H1 (cell line): ENCODE measurements around the gene CPPED1. TPM values are rescaled to one million over a fixed set of nuclear protein-coding genes. Genes with fewer than 3 reads are reported as not detected.

Experiments used
- CTCF ChIA-PET: fragments of 300-600 bp; sonication (Branson Sonifier 250); formaldehyde crosslinking; loops from one replicate; lab custom pipeline; 2021; ENCODE audit not compliant: partially characterized antibody; lab: Charles Lee
- POLR2A ChIA-PET: fragments of 300-600 bp; sonication (Branson Sonifier 250); formaldehyde crosslinking; loops from one replicate; lab custom pipeline; 2021; ENCODE audit warnings: inconsistent platforms; ENCODE audit not compliant: partially characterized antibody; lab: Charles Lee
- DNase-seq, 2 experiments: peaks; one replicate each; pipeline versions ENCODE4 v3.0.0 to v3.0.0-alpha.2; 2010 to 2022; ENCODE audit warnings: low spot score in 2 of 2, low read depth in 1 of 2, mixed read lengths in 1 of 2
- FAIRE-seq: peaks from 2 replicates; lab custom pipeline; 2011; peaks lifted over from hg19 to GRCh38; lab: Jason Lieb, UNC
- H2AFZ ChIP-seq: 2 replicates; pipeline ENCODE4 v1.8.1; 2012; ENCODE audit warnings: low read length, inconsistent platforms
- H2AK5ac ChIP-seq: 2 replicates; pipeline ENCODE4 v1.6.1; 2013; ENCODE audit warnings: low read depth, low read length
- H2BK120ac ChIP-seq: replicated peaks from 2 replicates; pipeline ENCODE3; 2013; ENCODE audit warnings: low read depth, low read length, inconsistent platforms
- H2BK12ac ChIP-seq: 2 replicates; pipeline ENCODE4 v1.6.1; 2013; ENCODE audit warnings: low read depth, low read length
- H2BK15ac ChIP-seq: 2 replicates; pipeline ENCODE4 v1.6.1; 2013; ENCODE audit warnings: low read length
- H2BK20ac ChIP-seq: 2 replicates; pipeline ENCODE4 v1.6.1; 2013; ENCODE audit warnings: low read length
- H2BK5ac ChIP-seq: 2 replicates; pipeline ENCODE4 v1.6.1; 2013; ENCODE audit warnings: low read depth, low read length
- H3K14ac ChIP-seq: 2 replicates; pipeline ENCODE4 v1.6.1; 2013; ENCODE audit warnings: inconsistent platforms; ENCODE audit not compliant: insufficient read length
- H3K18ac ChIP-seq: 2 replicates; pipeline ENCODE4 v1.6.1; 2013; ENCODE audit warnings: low read length; ENCODE audit errors: extremely low read depth
- H3K23ac ChIP-seq: 2 replicates; pipeline ENCODE4 v1.6.1; 2013; ENCODE audit warnings: inconsistent platforms; ENCODE audit not compliant: insufficient read length
- H3K23me2 ChIP-seq: 2 replicates; pipeline ENCODE4 v1.6.1; 2013; ENCODE audit warnings: low read depth, low read length
- H3K27ac ChIP-seq: 2 replicates; pipeline ENCODE4 v1.6.1; 2011; ENCODE audit warnings: low read depth, low read length, inconsistent platforms
- H3K27me3 ChIP-seq, 4 experiments: replicated peaks in 1 of 4; 1 replicate in 1 of 4; 2 replicates in 3 of 4; pipeline versions ENCODE4 v1.6.1 to v1.8.1; 2011 to 2013; ENCODE audit warnings: low read length in 3 of 4, mild to moderate bottlenecking in 3 of 4, inconsistent platforms in 2 of 4, mixed read lengths in 2 of 4, moderate library complexity in 1 of 4; ENCODE audit not compliant: control insufficient read depth in 3 of 4, insufficient read depth in 3 of 4; ENCODE audit errors: extremely low read depth in 1 of 4
- H3K36me3 ChIP-seq, 4 experiments: 2 replicates each; pipeline versions ENCODE4 v1.6.1 to v1.8.1; 2011 to 2013; ENCODE audit warnings: mild to moderate bottlenecking in 4 of 4, low read length in 3 of 4, moderate library complexity in 2 of 4, control low read depth in 1 of 4, inconsistent platforms in 1 of 4; ENCODE audit not compliant: insufficient read depth in 4 of 4, control insufficient read depth in 2 of 4
- H3K4ac ChIP-seq: replicated peaks from 2 replicates; pipeline ENCODE3; 2013; ENCODE audit warnings: low read length, low read depth, mixed read lengths, inconsistent platforms; ENCODE audit not compliant: insufficient read length
- H3K4me1 ChIP-seq, 4 experiments: replicated peaks in 1 of 4; 1 replicate in 1 of 4; 2 replicates in 3 of 4; pipeline versions ENCODE4 v1.6.1 to v1.8.1; 2011 to 2013; ENCODE audit warnings: low read length in 3 of 4, inconsistent platforms in 2 of 4, mixed read lengths in 1 of 4; ENCODE audit not compliant: insufficient read depth in 4 of 4, control insufficient read depth in 3 of 4
- H3K4me2 ChIP-seq, 2 experiments: 2 replicates each; pipeline versions ENCODE4 v1.6.1 to v1.8.1; 2011 to 2013; ENCODE audit warnings: low read depth in 2 of 2, low read length in 2 of 2, control low read depth in 1 of 2, inconsistent platforms in 1 of 2, mild to moderate bottlenecking in 1 of 2; ENCODE audit not compliant: insufficient read depth in 1 of 2
- H3K4me3 ChIP-seq, 4 experiments: fragments of 200-600, 300-600 bp in 1 of 4; sonication (generic), shearing (Covaris generic), sonication (Bioruptor Twin) in 1 of 4; 2 replicates each; pipeline versions ENCODE4 v1.5.1 to v1.8.1; 2011 to 2016; ENCODE audit warnings: low read length in 4 of 4, low read depth in 3 of 4, control low read depth in 2 of 4, inconsistent platforms in 2 of 4, mild to moderate bottlenecking in 2 of 4, mixed read lengths in 1 of 4, moderate library complexity in 1 of 4; ENCODE audit not compliant: insufficient read depth in 2 of 4; ENCODE audit errors: extremely low read depth in 1 of 4
- H3K56ac ChIP-seq: replicated peaks from 2 replicates; pipeline ENCODE3; 2013; ENCODE audit warnings: low read depth, mild to moderate bottlenecking, mixed read lengths, low read length, inconsistent platforms; ENCODE audit not compliant: insufficient read length
- H3K79me1 ChIP-seq: 2 replicates; pipeline ENCODE4 v1.6.1; 2013; ENCODE audit warnings: low read depth, low read length, control low read depth
- H3K79me2 ChIP-seq, 2 experiments: 2 replicates each; pipeline versions ENCODE4 v1.6.1 to v1.8.1; 2012 to 2013; ENCODE audit warnings: low read length in 2 of 2, mild to moderate bottlenecking in 2 of 2, inconsistent platforms in 1 of 2; ENCODE audit not compliant: insufficient read depth in 2 of 2, control insufficient read depth in 1 of 2
- H3K9ac ChIP-seq, 4 experiments: replicated peaks in 1 of 4; 1 replicate in 1 of 4; 2 replicates in 3 of 4; pipeline versions ENCODE4 v1.6.1 to v1.8.1; 2011 to 2013; ENCODE audit warnings: low read depth in 3 of 4, low read length in 3 of 4, control low read depth in 2 of 4, mild to moderate bottlenecking in 2 of 4, moderate library complexity in 2 of 4, inconsistent platforms in 1 of 4; ENCODE audit errors: extremely low read depth in 1 of 4
- H3K9me3 ChIP-seq, 2 experiments: 2 replicates each; pipeline versions ENCODE4 v1.6.1 to v1.8.1; 2012 to 2013; ENCODE audit warnings: mild to moderate bottlenecking in 2 of 2, moderate library complexity in 2 of 2, control low read depth in 1 of 2, inconsistent platforms in 1 of 2, low read depth in 1 of 2, low read length in 1 of 2, mixed read lengths in 1 of 2; ENCODE audit not compliant: insufficient read depth in 2 of 2
- H4K20me1 ChIP-seq, 2 experiments: replicated peaks in 1 of 2; 2 replicates each; pipeline versions ENCODE3 to v1.8.1; 2011 to 2013; ENCODE audit warnings: inconsistent platforms in 2 of 2, low read length in 2 of 2, mild to moderate bottlenecking in 1 of 2; ENCODE audit not compliant: insufficient read depth in 2 of 2, control insufficient read depth in 1 of 2
- H4K5ac ChIP-seq: 2 replicates; pipeline ENCODE4 v1.6.1; 2013; ENCODE audit warnings: low read length, low read depth, mixed read lengths, inconsistent platforms; ENCODE audit not compliant: insufficient read length
- H4K8ac ChIP-seq: 2 replicates; pipeline ENCODE4 v1.8.0; 2013; ENCODE audit warnings: mild to moderate bottlenecking, moderate library complexity, low read length, inconsistent platforms; ENCODE audit not compliant: insufficient read depth; ENCODE audit errors: extremely low read depth
- H4K91ac ChIP-seq: replicated peaks from 2 replicates; pipeline ENCODE3; 2013; ENCODE audit warnings: low read length, mixed read lengths, inconsistent platforms; ENCODE audit not compliant: insufficient read length
- BCL11A ChIP-seq, 2 experiments: IDR thresholded peaks; one replicate each; pipeline ENCODE4 v1.6.1; 2011; ENCODE audit warnings: low read depth in 2 of 2, low read length in 2 of 2, mild to moderate bottlenecking in 2 of 2
- GTF2F1 ChIP-seq: IDR thresholded peaks from 2 replicates; pipeline ENCODE4 v1.6.1; 2012; ENCODE audit warnings: low read depth, low read length, improper control_type of control experiment, borderline replicate concordance
- HDAC6 ChIP-seq: IDR thresholded peaks from one replicate; pipeline ENCODE4 v1.7.1; 2012; ENCODE audit warnings: low read depth, mild to moderate bottlenecking, inconsistent platforms, low read length, moderate library complexity
- JUN ChIP-seq: IDR thresholded peaks from 2 replicates; pipeline ENCODE4 v1.6.1; 2011; ENCODE audit warnings: low read depth, mild to moderate bottlenecking, improper control_type of control experiment, low read length
- KDM1A ChIP-seq: fragments of 200-600, 300-600 bp; sonication (generic); IDR thresholded peaks from 2 replicates; pipeline ENCODE4 v1.7.1; 2016; ENCODE audit warnings: mild to moderate bottlenecking, low read length, borderline replicate concordance
- MAFK ChIP-seq: IDR thresholded peaks from 2 replicates; pipeline ENCODE4 v1.6.1; 2012; ENCODE audit warnings: low read depth, mild to moderate bottlenecking, improper control_type of control experiment, low read length
- NRF1 ChIP-seq: IDR thresholded peaks from 2 replicates; pipeline ENCODE4 v1.6.1; 2011; ENCODE audit warnings: mild to moderate bottlenecking, low read depth, low read length, improper control_type of control experiment
- RNF2 ChIP-seq: fragments of 200-900, 300-1000 bp; sonication (generic); IDR thresholded peaks from 2 replicates; pipeline ENCODE4 v1.7.1; 2016; ENCODE audit warnings: borderline replicate concordance, low read depth, mild to moderate bottlenecking, antibody characterized with exemption, low read length; ENCODE audit not compliant: poor library complexity, severe bottlenecking; ENCODE audit errors: missing control alignments
- SIRT6 ChIP-seq: IDR thresholded peaks from one replicate; pipeline ENCODE4 v1.7.1; 2012; ENCODE audit warnings: low read length, inconsistent platforms
- SRF ChIP-seq: IDR thresholded peaks from 2 replicates; pipeline ENCODE4 v1.6.1; 2011; ENCODE audit warnings: mild to moderate bottlenecking, low read depth, low read length, moderate library complexity
- TAF7 ChIP-seq: optimal IDR thresholded peaks from 2 replicates; pipeline ENCODE3; 2011; ENCODE audit warnings: low read depth, mild to moderate bottlenecking, inconsistent platforms, low read length, moderate library complexity, borderline replicate concordance
- TBP ChIP-seq: IDR thresholded peaks from 2 replicates; pipeline ENCODE4 v1.6.1; 2011; ENCODE audit warnings: low read depth, low read length, improper control_type of control experiment
- ZNF274 ChIP-seq: IDR thresholded peaks from 2 replicates; pipeline ENCODE4 v1.7.0; 2012; ENCODE audit warnings: low read length, borderline replicate concordance; ENCODE audit errors: extremely low read depth
- WGBS, 2 experiments: shearing (Covaris generic) in 1 of 2; methylation state at CpG; one replicate each; pipeline versions ENCODE4 v1.1.6 to v1.1.7; 2013 to 2015; ENCODE audit warnings: low lambda C conversion rate in 2 of 2, mixed read lengths in 2 of 2, inconsistent platforms in 1 of 2, low coverage in 1 of 2, missing lambda C conversion rate in 1 of 2; ENCODE audit not compliant: insufficient replicate concordance in 2 of 2, insufficient coverage in 1 of 2, insufficient read length in 1 of 2; ENCODE audit errors: extremely low coverage in 1 of 2, missing lambda C conversion rate in 1 of 2; 5-methylcytosine and 5-hydroxymethylcytosine counted together
- polyA plus RNA-seq, 7 experiments: library from polyadenylated mRNA; depleted of rRNA in 3 of 7; stranded (reverse) in 5 of 7; unstranded in 2 of 7; fragments of >200 nt in 5 of 7; fragments of 200-250 nt in 2 of 7; gene quantifications; 1 replicate in 5 of 7; 2 replicates in 1 of 7; 4 replicates in 1 of 7; pipeline versions ENCODE4 v1.2.1 to v1.2.3, GENCODE V29; 2011 to 2013; ENCODE audit warnings: missing spikeins in 2 of 7, mixed read lengths in 2 of 7
- total RNA-seq: library from RNA; stranded (reverse); fragmentation: NEBNext Ultra II Directional; extraction: Animal tissue kit (Norgen Biotek cat#: 25700); gene quantifications from 2 replicates; pipeline ENCODE4 v1.2.1, GENCODE V29; 2021
- TF ChIP-seq, protein P1 (sequence below): IDR thresholded peaks from 2 replicates; pipeline ENCODE4 v1.6.1; 2012; ENCODE audit warnings: inconsistent platforms

CPPED1 gene
- total and polyA plus RNA-seq, 2 of the 8 experiments (the other 6 are each of a cell fraction or from before 2014, with no cell fraction given) = 3.5 to 11.2 TPM

DNA sequence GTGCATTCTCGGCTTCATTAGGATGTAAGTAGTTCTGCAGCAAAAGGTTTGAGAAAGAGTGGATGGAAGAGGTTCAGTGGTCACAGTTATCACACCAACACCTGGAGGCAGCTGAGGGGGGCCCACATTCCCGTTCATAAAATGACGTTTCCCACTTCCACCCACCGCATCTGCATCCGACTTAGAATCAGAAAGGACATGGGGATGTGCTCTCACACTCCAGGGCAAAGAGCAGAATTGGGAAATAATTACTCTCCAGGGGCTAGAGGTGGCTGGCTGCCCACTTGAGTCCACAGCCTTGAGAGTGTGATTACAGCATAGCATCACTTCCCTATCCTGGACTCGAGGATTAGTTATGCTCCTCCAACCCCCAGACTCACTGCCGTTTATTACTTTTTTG lies 122.0 kb downstream of the CPPED1 start:
- ChIA-PET CTCF (no interaction called here), POLR2A (no interaction called here)
- FAIRE-seq = no peak
- no peak overlapping the region for H2BK15ac ChIP-seq
- peaks cover 0 to 4% (median 3%) of the 10 kb centered on the region in 4 experiments; a peak in 4 of 7 replicates for H3K4me1 ChIP-seq
- no peak overlapping the region for H2AK5ac ChIP-seq
- H3K4ac ChIP-seq = no peak overlapping the region
- no peak overlapping the region for H3K9ac ChIP-seq
- no peaks in the 10 kb centered on the region for H3K79me2 ChIP-seq
- H4K20me1 ChIP-seq = no peaks in the 10 kb centered on the region
- WGBS, 2 experiments = 88% methylated on average over 7 of the region's 7 CpGs; no CpG with 5 or more reads in 1 of the 2 experiments
- no peaks in the 10 kb centered on the region for H3K23me2 ChIP-seq
- H3K27me3 ChIP-seq = no peaks in the 10 kb centered on the region
- no peaks in the 10 kb centered on the region for H3K36me3 ChIP-seq
- no peak overlapping the region for H2AFZ ChIP-seq
- no peaks in the 10 kb centered on the region for H3K9me3 ChIP-seq
- H3K56ac ChIP-seq = no peak overlapping the region
- H2BK5ac ChIP-seq = no peak overlapping the region
- H2BK120ac ChIP-seq = no peak overlapping the region
- no peak overlapping the region for H2BK12ac ChIP-seq
- H4K91ac ChIP-seq = no peak overlapping the region
- H3K23ac ChIP-seq = no peak overlapping the region
- no peak overlapping the region for H3K4me3 ChIP-seq
- H3K79me1 ChIP-seq = no peaks in the 10 kb centered on the region
- H3K27ac ChIP-seq = no peak overlapping the region
- H3K4me2 ChIP-seq = no peak overlapping the region
- no peak overlapping the region for H2BK20ac ChIP-seq
- DNase-seq = no peak
- H3K14ac ChIP-seq = no peak overlapping the region
- no peak overlapping the region for H4K5ac ChIP-seq
- no peak overlapping the region; the same call in 1 of the 2 replicates for H4K8ac ChIP-seq
- H3K18ac ChIP-seq = no peak overlapping the region
- TF ChIP-seq KDM1A (no peak), HDAC6 (no peak), TBP (no peak), SIRT6 (no peak), MAFK (no peak), RNF2 (no peak), GTF2F1 (no peak), NRF1 (no peak), BCL11A (IDR thresholded peaks at IDR 0.05; ENCODE audit: low read depth in 2 of 2, low read length in 2 of 2) (no peak), TAF7 (no peak), JUN (no peak), ZNF274 (no peak), SRF (no peak)
- TF ChIP-seq, protein P1, sequence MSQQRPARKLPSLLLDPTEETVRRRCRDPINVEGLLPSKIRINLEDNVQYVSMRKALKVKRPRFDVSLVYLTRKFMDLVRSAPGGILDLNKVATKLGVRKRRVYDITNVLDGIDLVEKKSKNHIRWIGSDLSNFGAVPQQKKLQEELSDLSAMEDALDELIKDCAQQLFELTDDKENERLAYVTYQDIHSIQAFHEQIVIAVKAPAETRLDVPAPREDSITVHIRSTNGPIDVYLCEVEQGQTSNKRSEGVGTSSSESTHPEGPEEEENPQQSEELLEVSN = no peak
